Skeletal muscle tissue (tissue), 4 donors: ENCODE measurements around the gene DNAH1. TPM values are rescaled to one million over a fixed set of nuclear protein-coding genes. Genes with fewer than 3 reads are reported as not detected.

Source experiments
- H3K27ac ChIP-seq: one replicate; pipeline ENCODE4 v1.7.0; 2013; ENCODE audit warnings: mild to moderate bottlenecking, low read depth, low read length, inconsistent platforms
- H3K27me3 ChIP-seq, 3 donors: one replicate each; pipeline ENCODE4 v1.7.0; 2013; ENCODE audit warnings: low read length in 3 of 3; ENCODE audit not compliant: control insufficient read depth in 3 of 3, insufficient read depth in 3 of 3
- H3K36me3 ChIP-seq, 3 donors: one replicate each; pipeline ENCODE4 v1.7.0; 2013; ENCODE audit warnings: low read length in 3 of 3; ENCODE audit not compliant: control insufficient read depth in 3 of 3, insufficient read depth in 3 of 3
- H3K4me1 ChIP-seq, 3 donors: one replicate each; pipeline ENCODE4 v1.7.0; 2013; ENCODE audit warnings: low read length in 3 of 3, mild to moderate bottlenecking in 3 of 3; ENCODE audit not compliant: control insufficient read depth in 3 of 3, insufficient read depth in 3 of 3
- H3K4me3 ChIP-seq, 3 donors: one replicate each; pipeline ENCODE4 v1.7.0; 2013; ENCODE audit warnings: low read length in 3 of 3
- H3K9ac ChIP-seq, 3 donors: one replicate each; pipeline ENCODE4 v1.7.0; 2013; ENCODE audit warnings: low read length in 3 of 3, mild to moderate bottlenecking in 3 of 3, moderate library complexity in 2 of 3, low read depth in 1 of 3
- H3K9me3 ChIP-seq, 3 donors: one replicate each; pipeline ENCODE4 v1.7.0; 2013; ENCODE audit warnings: low read length in 3 of 3; ENCODE audit not compliant: control insufficient read depth in 3 of 3
- total RNA-seq: library from RNA; depleted of rRNA; stranded (reverse); fragments of >200 nt; gene quantifications from one replicate; pipeline ENCODE4 v1.2.3, GENCODE V29; 2014
- donor health status: Osteomylitis.

Gene DNAH1
- total RNA-seq, 1 donor from 2014 or later = 2.1 TPM

DNA sequence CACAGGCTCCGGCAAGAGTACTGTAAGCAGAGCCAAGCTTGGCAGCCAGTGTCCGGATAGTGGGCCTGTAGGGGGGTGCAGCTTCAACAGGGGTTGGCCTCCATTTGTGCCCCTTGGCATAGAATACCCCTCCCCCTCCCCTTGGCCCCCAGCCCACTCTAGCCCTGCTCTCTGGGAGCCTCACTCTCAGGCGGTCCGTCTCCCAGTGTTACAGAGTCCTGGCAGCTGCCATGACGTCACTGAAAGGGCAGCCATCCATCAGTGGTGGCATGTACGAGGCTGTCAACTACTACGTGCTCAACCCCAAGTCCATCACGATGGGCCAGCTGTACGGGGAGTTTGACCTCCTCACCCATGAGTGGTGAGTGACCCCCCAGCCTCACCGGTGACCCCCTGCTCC is 50.4 kb downstream of the DNAH1 start:
- Histone ChIP-seq H3K27ac (peak overlapping the region; percentile 52), H3K9me3 (no peaks in the 10 kb centered on the region), H3K9ac (no peak overlapping the region), H3K27me3 (no peaks in the 10 kb centered on the region), H3K4me1 (peaks cover 0 to 14% (median 10%) of the 10 kb centered on the region in 3 donors), H3K36me3 (peaks cover 14 to 29% (median 20%) of the 10 kb centered on the region in 3 donors), H3K4me3 (no peak overlapping the region)

DNA sequence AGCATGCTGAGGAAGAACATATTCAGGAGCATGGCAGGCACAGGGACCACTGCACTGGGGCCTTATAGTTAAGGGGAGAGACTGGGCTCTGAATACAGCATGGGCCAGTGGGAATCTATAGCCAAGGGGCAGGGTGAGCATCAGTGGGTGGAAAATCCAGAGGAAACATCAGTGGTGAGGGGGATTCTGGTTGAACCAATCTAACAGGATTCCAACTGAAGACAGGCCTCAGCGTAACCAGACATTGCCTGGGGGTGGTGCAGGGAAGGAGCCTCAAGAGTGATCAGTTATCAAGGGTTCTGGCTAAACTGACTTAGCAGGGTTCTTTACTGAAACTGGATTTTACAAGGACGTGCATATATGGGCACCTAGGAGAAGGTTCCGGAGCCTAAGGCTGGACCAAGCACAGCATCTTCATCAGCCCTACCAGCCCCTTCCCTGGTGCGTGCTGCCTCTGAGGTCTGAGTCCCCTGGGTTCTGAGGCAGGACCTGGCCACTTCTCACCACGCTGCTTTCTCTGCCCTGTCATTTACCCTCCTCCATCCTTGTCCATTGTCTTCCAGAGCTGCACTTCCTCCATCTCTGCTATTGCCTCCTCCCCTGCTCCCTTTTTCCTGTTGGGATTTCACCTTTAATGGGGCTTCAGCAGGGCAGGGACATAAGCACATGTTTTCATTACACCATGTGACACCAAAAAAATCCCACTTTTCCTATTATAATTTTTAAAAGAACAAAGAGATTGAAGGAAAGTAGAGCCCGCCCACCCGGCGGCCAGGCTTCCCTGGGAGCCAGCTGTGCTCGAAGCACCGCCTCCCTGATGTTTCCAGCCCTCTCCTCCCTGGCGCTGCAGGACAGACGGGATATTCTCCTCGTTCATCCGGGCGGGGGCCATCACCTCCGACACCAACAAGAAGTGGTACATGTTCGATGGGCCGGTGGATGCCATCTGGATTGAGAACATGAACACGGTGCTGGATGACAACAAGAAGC is 52.1 kb downstream of the DNAH1 start:
- H3K36me3 ChIP-seq = peaks cover 10 to 27% (median 16%) of the 10 kb centered on the region in 3 donors
- no peak overlapping the region for H3K9ac ChIP-seq
- H3K27me3 ChIP-seq = no peaks in the 10 kb centered on the region
- H3K9me3 ChIP-seq = no peaks in the 10 kb centered on the region
- H3K4me3 ChIP-seq = no peak overlapping the region
- peaks cover 0 to 14% (median 10%) of the 10 kb centered on the region in 3 donors for H3K4me1 ChIP-seq
- H3K27ac ChIP-seq = no peak overlapping the region

DNA sequence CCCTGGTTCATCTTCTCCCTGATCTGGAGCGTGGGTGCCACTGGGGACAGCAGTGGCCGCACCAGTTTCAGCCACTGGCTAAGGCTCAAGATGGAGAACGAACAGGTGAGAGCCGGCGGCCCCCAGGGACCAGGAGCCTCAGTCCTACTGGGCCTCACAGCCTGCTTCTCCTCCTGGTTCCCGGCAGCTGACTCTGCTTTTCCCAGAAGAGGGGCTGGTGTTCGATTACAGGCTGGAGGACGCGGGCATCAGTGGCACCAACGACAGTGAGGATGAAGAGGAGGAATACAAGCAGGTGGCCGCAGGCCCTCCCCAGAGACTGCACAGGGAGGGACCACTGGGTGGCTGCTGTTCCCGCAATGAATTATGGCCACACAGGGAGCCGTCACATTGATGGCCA is 54.4 kb downstream of the DNAH1 start:
- H3K9ac ChIP-seq = no peak overlapping the region
- no peaks in the 10 kb centered on the region for H3K27me3 ChIP-seq
- no peaks in the 10 kb centered on the region for H3K9me3 ChIP-seq
- peaks cover 0 to 9% (median 7%) of the 10 kb centered on the region in 3 donors for H3K4me1 ChIP-seq
- H3K36me3 ChIP-seq = peaks cover 7 to 22% (median 11%) of the 10 kb centered on the region in 3 donors
- H3K27ac ChIP-seq = no peak overlapping the region
- H3K4me3 ChIP-seq = no peak overlapping the region

DNA sequence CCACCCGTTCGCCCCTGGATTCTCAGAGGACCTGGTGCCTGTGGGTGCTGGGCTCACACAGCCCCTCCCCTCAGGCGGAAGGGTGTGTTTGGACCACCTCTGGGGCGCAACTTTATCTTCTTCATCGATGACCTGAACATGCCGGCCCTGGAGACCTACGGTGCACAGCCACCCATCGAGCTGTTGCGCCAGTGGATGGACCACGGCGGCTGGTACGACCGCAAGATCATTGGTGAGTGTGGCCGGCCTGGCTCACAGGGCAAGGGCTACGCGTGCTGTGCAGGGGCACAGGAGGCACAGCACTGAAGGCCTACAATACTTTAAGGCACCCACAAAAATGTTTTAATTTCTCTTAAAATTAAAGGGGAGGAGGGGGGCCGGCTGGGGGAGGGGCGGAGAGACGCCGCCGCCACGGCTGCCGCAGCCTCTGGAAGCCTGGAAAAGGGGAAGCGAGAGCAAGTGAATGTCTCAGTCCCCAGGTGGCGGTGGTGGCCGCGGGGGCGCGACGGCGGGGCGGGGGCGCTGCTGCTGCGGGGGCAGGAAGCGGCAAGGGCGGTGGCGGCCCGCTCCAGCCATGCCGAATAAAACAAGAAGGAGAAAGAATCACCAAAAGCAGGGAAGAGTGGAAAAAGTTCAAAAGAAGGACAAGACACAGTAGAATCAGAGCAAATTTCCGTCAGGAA is 56.8 kb downstream of the DNAH1 start:
- Histone ChIP-seq H3K9ac (no peak overlapping the region), H3K4me1 (no peaks in the 10 kb centered on the region)

DNA sequence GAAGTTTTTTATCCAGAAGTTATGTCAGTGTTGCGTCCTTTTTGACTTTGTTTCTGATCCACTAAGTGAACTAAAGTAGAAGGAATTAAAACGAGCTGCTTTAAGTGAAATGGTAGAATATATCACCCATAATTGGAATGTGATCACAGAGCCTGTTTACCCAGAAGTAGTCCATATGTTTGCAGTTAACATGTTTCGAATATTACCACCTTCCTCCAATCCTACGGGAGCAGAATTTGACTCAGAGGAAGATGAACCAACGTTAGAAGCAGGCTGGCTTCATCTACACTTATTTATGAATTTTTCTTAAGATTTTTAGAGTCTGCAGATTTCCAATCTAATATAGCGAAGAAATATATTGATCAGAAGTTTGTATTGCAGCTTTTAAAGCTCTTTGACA is 57.6 kb downstream of the DNAH1 start:
- Histone ChIP-seq H3K27ac (no peak overlapping the region), H3K9me3 (no peaks in the 10 kb centered on the region), H3K36me3 (peaks cover 10 to 27% (median 16%) of the 10 kb centered on the region in 3 donors), H3K9ac (no peak overlapping the region), H3K27me3 (no peaks in the 10 kb centered on the region), H3K4me3 (no peak overlapping the region), H3K4me1 (no peaks in the 10 kb centered on the region)

More for the DNA sequence above, 56.8 kb downstream of the DNAH1 start:
- Histone ChIP-seq H3K4me3 (no peak overlapping the region), H3K27ac (no peak overlapping the region), H3K27me3 (no peaks in the 10 kb centered on the region), H3K9me3 (no peaks in the 10 kb centered on the region), H3K36me3 (peaks cover 10 to 29% (median 16%) of the 10 kb centered on the region in 3 donors)

DNA sequence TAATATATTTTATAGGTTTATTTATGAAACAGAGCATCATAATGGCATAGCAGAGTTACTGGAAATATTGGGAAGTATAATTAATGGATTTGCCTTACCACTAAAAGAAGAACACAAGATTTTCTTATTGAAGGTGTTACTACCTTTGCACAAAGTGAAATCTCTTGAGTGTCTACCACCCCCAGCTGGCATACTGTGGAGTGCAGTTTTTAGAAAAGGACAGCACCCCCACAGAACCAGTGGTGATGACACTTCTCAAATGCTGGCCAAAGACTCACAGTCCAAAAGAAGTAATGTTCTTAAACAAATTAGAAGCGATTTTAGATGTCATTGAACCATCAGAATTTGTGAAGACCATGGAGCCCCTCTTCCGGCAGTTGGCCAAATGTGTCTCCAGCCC is 58.1 kb downstream of the DNAH1 start:
- no peaks in the 10 kb centered on the region for H3K9me3 ChIP-seq
- H3K9ac ChIP-seq = no peak overlapping the region
- H3K36me3 ChIP-seq = peaks cover 10 to 25% (median 16%) of the 10 kb centered on the region in 3 donors
- H3K4me1 ChIP-seq = no peaks in the 10 kb centered on the region
- no peak overlapping the region for H3K4me3 ChIP-seq
- H3K27me3 ChIP-seq = no peaks in the 10 kb centered on the region
- no peak overlapping the region for H3K27ac ChIP-seq

DNA sequence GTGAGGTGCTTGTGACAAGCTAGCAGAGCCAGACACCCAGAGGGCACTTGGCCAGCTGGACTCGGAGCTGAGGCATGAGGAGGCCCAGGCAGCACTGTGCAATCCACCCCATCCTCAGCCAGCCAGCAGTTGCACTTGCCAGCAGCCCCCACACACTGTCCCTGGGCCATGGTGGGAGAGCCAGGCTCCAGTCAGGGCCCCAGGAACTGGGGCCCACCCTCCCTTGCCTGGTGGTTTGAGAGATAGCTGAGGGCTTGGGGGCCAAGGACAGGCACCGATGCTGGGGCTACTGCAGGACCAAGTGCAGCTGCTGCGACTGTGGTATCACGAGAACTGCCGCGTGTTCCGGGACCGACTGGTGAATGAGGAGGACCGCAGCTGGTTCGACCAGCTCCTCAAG is 63.5 kb downstream of the DNAH1 start:
- Histone ChIP-seq H3K4me1 (no peaks in the 10 kb centered on the region), H3K36me3 (peaks cover 7 to 13% (median 9%) of the 10 kb centered on the region in 3 donors), H3K9ac (no peak overlapping the region), H3K27ac (no peak overlapping the region), H3K27me3 (no peaks in the 10 kb centered on the region), H3K9me3 (no peaks in the 10 kb centered on the region), H3K4me3 (no peak overlapping the region)

DNA sequence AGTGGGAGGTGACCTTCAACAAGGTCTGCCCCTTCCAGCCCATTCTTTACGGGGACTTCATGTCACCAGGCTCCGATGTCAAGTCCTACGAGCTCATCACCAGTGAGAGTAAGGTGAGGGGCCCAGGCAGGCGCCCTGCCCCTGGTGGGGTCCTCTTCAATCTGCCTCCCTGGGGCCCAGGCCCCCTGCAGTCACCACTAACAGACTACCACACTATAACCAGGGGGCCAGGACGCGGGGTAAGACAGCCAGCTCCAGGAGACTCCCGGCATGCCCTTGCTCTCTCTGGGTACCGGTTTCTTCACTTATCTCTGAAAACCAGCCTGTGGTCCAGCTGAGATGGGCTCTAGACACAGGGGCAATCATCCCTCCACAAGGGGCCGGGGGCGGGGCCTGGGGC is 63.9 kb downstream of the DNAH1 start:
- Histone ChIP-seq H3K9ac (no peak overlapping the region), H3K4me3 (no peak overlapping the region), H3K36me3 (peaks cover 7 to 13% (median 9%) of the 10 kb centered on the region in 3 donors), H3K9me3 (no peaks in the 10 kb centered on the region), H3K27me3 (no peaks in the 10 kb centered on the region), H3K27ac (no peak overlapping the region), H3K4me1 (no peaks in the 10 kb centered on the region)

DNA sequence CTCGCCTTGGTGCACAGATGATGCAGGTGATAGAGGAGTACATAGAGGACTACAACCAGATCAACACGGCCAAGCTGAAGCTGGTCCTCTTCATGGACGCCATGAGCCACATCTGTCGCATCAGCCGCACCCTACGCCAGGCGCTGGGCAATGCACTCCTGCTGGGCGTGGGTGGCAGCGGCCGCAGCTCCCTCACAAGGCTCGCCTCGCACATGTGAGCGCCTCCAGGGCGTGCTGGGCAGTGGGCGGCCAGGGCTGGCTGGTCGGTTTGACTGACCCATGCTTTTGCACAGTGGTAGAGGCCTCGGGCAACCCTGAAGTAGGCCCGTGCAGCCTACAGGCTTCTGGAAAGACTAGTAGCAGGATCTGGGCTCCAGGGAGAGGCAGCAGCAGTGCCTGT is 65.5 kb downstream of the DNAH1 start:
- Histone ChIP-seq H3K9me3 (no peaks in the 10 kb centered on the region), H3K4me1 (no peaks in the 10 kb centered on the region), H3K36me3 (no peaks in the 10 kb centered on the region), H3K27me3 (no peaks in the 10 kb centered on the region), H3K9ac (no peak overlapping the region), H3K27ac (no peak overlapping the region), H3K4me3 (no peak overlapping the region)

DNA sequence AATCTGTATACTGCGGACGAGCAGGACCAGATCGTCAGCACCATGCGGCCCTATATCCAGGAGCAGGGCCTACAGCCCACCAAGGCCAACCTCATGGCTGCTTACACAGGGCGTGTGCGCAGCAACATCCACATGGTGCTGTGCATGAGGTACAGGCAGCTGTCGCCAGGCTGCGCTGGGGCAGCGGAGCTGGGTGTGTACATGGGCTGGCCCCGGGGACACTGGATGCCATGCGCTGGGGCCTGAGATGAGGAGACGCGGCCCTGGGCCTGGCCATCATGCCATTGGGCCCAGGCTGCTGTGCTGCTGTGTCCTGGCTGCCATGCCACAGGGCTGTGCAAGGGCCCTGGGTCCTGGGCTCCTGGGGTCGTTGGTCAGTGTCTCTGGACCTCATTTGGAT is 67.3 kb downstream of the DNAH1 start:
- Histone ChIP-seq H3K9ac (no peak overlapping the region), H3K4me3 (no peak overlapping the region), H3K27ac (no peak overlapping the region), H3K36me3 (peaks cover 0 to 3% (median under 1%) of the 10 kb centered on the region in 3 donors), H3K4me1 (no peaks in the 10 kb centered on the region), H3K27me3 (no peaks in the 10 kb centered on the region), H3K9me3 (no peaks in the 10 kb centered on the region)
